Measurements from ENCODE around the gene VBP1.

VBP1 gene

GRCh38 chrX:155225774-155226173 is 9.5 kb downstream of the VBP1 start:
- Mint-ChIP-seq H3K27me3 (ENCODE audit: low read depth) (no peaks in the 10 kb centered on the region), H3K4me1 (no peaks in the 10 kb centered on the region), H3K36me3 (ENCODE audit: low read depth) (peaks cover 76% of the 10 kb centered on the region), H3K4me3 (no peak overlapping the region), H3K9me3 (peaks cover 20% of the 10 kb centered on the region), H3K27ac (no peak overlapping the region)
- no peak for TF ChIP-seq CTCF (IDR thresholded peaks at IDR 0.05; ENCODE audit: unreplicated experiment in 3 of 3)

- Mint-ChIP-seq H3K9me3 (peaks cover under 1% of the 10 kb centered on the region), H3K4me3 (no peak overlapping the region), H3K27ac (no peak overlapping the region), H3K27me3 (ENCODE audit: low read depth) (no peaks in the 10 kb centered on the region), H3K36me3 (ENCODE audit: low read depth) (peaks cover 62% of the 10 kb centered on the region), H3K4me1 (no peaks in the 10 kb centered on the region)
- no peak for TF ChIP-seq CTCF (IDR thresholded peaks at IDR 0.05; ENCODE audit: unreplicated experiment in 3 of 3)
Measured at GRCh38 chrX:155231163-155231562, 14.9 kb downstream of the VBP1 start.

GRCh38 chrX:155235891-155236290 is 19.6 kb downstream of the VBP1 start:
- Mint-ChIP-seq H3K4me3 (no peak overlapping the region), H3K27me3 (ENCODE audit: low read depth) (no peaks in the 10 kb centered on the region), H3K9me3 (no peaks in the 10 kb centered on the region), H3K4me1 (no peaks in the 10 kb centered on the region), H3K27ac (no peak overlapping the region), H3K36me3 (ENCODE audit: low read depth) (peaks cover 62% of the 10 kb centered on the region)
- TF ChIP-seq CTCF (IDR thresholded peaks at IDR 0.05; ENCODE audit: unreplicated experiment in 3 of 3), result no peak

- no peak for TF ChIP-seq CTCF (IDR thresholded peaks at IDR 0.05; ENCODE audit: unreplicated experiment in 3 of 3)
- no peaks in the 10 kb centered on the region for H3K27me3 Mint-ChIP-seq (ENCODE audit: low read depth)
- no peak overlapping the region for H3K4me3 Mint-ChIP-seq
- H3K27ac Mint-ChIP-seq, result no peak overlapping the region
- no peaks in the 10 kb centered on the region for H3K9me3 Mint-ChIP-seq
- H3K36me3 Mint-ChIP-seq (ENCODE audit: low read depth), result peaks cover 50% of the 10 kb centered on the region
- H3K4me1 Mint-ChIP-seq, result no peaks in the 10 kb centered on the region
Measured at GRCh38 chrX:155237719-155238118, 21.5 kb downstream of the VBP1 start.

- Mint-ChIP-seq H3K4me1 (no peaks in the 10 kb centered on the region), H3K27me3 (ENCODE audit: low read depth) (no peaks in the 10 kb centered on the region), H3K36me3 (ENCODE audit: low read depth) (peaks cover 23% of the 10 kb centered on the region), H3K9me3 (peaks cover 7% of the 10 kb centered on the region), H3K4me3 (no peak overlapping the region), H3K27ac (no peak overlapping the region)
- no peak for TF ChIP-seq CTCF (IDR thresholded peaks at IDR 0.05; ENCODE audit: unreplicated experiment in 3 of 3)
Measured at GRCh38 chrX:155242300-155242699, 26.0 kb downstream of the VBP1 start.

- Mint-ChIP-seq H3K27ac (no peak overlapping the region), H3K9me3 (peaks cover 12% of the 10 kb centered on the region), H3K4me1 (no peaks in the 10 kb centered on the region), H3K27me3 (ENCODE audit: low read depth) (no peaks in the 10 kb centered on the region), H3K36me3 (ENCODE audit: low read depth) (no peaks in the 10 kb centered on the region), H3K4me3 (no peak overlapping the region)
- no peak for TF ChIP-seq CTCF (IDR thresholded peaks at IDR 0.05; ENCODE audit: unreplicated experiment in 3 of 3)
Measured at GRCh38 chrX:155246748-155247147, 30.5 kb downstream of the VBP1 start.
